ENCODE results near the gene LSAMP.
"Not testable (repeated sequence)": the region's sequence is repeated elsewhere in the genome, so short reads cannot be mapped to it uniquely, and the experiment has no call there.

LSAMP gene

DNA sequence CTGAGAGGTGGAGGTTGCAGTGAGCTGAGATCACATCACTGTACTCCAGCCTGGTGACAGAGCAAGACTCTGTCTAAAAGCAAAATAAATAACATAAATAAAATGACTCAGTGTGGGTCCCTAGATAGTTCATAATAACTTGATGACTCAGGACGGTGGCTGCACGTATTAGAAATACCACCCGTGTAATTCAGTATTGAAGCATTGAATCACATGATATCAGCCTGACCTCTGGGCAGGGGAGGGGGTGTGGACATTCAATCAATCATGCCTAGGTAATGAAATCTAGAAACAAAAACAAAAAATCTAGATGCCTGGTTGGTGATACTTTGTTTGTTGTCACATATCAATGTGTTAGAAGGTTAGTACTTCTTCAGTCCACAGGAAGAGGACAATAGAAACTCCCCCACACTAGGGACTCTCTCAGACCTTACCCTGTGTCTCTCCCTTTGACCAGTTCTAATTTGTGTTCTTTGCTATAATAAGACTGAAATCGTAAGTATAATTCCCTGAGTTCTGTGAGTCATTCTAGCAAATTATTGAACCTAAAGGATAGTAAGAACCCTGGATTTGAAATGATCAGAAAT, 644.7 kb downstream of the LSAMP start:
- no peak for DNase-seq (ENCODE audit: low read depth in 2 of 2)

DNA sequence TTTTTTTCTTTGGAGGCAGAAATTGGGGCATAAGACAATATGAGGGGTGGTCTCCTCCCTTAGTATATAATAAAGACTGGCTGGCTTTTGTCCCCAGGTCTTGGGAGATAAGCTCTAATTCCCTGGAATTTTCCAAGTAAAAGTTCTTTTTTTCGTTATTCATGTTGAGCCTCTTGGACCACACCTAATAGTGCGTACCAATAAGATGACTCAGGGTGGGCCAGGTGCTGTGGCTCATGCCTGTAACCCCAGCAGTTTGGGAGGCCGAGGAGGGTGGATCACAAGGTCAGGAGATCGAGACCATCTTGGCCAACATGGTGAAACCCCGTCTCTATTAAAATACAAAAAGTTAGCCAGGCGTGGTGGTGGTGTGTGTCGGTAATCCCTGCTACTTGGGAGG, 645.2 kb downstream of the LSAMP start:
- DNase-seq (ENCODE audit: low read depth in 2 of 2) = not testable (repeated sequence)

DNA sequence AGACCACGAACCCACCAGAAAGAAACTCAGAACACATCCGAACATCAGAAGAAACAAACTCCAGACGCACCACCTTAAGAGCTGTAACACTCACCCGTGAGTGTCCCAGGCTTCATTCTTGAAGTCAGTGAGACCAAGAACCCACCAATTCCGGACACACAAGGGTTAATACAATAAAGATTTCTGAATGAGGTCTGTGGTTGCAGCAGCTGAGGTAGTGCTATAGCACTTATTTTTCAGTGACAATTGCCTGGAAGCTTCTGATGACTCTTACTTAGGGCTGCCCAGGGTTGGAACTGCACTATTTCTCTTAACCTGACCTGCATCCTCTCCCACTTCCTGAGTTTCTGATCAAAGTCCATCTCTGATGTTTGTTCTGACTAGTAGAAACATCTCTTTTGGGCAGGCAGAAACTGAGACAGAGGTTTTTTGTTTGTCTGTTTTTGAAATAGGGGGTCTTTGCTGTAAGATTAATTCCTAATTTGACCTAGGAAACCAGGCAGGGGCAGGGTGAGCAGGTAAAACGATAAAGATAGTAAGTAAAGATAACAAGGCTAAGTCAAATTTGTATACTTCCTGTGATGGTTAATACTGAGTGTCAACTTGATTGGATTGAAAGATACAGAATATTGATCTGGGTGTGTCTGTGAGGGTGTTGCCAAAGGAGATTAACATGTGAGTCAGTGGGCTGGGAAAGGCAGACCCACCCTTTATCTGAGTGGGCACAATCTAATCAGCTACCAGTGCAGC, 652.9 kb downstream of the LSAMP start:
- no peak for DNase-seq (ENCODE audit: low read depth in 2 of 2)

DNA sequence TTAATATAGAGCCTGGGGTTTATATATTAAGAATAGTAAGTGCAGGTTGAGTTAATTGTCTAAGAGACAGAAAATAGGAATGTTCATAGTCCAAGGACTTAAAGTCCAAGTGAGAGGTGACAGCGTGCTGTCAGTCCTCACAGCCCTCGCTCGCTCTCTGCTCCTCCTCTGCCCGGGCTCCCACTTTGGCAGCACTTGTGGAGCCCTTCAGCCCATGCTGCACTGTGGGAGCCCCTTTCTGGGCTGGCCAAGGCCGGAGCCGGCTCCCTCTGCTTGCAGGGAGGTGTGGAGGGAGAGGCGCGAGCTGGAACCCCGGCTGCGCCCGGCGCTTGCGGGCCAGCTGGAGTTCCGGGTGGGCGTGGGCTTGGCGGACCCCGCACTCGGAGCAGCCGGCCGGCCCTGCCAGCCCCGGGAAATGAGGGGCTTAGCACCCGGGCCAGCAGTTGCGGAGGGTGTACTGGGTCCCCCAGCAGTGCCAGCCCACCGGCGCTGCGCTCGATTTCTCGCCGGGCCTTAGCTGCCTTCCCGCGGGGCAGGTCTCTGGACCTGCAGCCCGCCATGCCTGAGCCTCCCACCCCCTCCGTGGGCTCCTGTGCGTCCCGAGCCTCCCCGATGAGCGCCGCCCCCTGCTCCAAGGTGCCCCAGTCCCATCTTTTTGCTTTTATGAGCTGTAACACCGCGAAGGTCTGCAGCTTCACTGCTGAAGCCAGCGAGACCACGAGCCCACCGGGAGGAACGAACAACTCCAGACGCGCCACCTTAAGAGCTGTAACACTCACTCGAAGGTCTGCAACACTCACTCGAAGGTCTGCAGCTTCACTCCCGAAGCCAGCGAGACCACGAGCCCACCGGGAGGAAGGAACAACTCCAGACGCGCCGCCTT, 653.8 kb downstream of the LSAMP start:
- not testable (repeated sequence) for DNase-seq (ENCODE audit: low read depth in 2 of 2)

DNA sequence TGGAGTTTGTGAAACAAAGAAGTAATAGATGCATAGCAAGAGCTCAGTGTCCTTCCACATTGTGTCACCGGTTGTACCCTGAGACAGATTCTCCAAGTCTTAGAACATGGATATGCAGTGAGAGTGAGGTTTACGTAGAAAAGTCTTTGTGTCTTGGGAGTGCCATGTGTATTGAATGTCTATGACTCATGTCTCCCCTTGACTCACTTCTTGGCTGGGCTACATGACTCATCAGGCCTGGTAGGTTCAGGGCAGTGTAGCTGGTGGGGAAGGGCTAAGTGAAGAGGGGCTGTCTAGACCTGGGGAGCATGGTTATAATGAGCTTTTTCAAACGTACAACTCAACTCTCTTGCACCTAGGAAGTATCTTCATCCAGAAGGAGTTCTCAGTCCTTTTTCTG, 654.5 kb downstream of the LSAMP start:
- peak; percentile 29 to 32 for DNase-seq (ENCODE audit: low read depth in 2 of 2)

DNA sequence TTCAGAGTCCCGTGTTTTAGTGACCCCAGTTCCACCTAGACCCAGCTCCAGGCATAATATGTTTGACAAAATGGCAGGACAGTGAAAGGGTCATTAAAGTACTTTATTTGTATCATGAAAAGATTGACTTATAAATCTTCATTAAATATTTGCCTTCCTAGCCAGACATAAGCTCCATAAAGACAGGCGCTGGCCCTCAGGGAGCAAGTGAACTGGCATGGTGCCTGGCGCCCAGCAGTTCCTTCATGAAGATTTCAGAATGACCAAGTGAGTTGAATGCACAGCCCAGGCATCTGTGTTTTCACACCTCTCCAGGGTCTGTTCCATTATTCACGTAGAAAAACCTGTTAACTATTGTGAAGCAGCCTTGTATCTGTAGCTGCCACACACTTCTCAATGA, 655.8 kb downstream of the LSAMP start:
- no peak for DNase-seq (ENCODE audit: low read depth in 2 of 2)

DNA sequence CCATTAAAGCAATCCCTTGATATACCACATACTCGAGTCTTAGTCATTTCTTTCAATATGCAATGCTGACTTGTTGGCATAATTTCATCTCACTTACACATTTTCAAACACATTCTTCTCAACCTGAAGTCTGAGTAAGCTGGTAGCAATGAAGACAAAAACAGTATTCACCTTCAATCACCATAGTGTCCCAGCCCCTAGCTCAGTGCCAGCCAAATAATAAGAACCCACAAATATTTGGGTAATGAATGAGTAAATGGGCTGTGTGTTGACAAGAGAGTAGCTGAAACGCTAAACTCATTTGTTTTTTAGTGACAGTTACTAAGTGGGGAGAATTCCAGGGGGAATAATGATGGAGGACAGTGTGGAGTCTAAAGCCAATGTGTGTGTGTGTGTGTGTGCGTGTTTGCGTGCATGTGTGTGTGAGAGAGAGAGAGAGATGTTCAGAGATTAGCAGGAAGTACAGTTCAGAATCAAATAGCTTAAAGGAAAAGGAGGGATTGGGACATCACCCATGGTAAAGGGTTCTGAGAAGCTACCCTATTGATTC, 656.3 kb downstream of the LSAMP start:
- DNase-seq (ENCODE audit: low read depth in 2 of 2) = no peak

DNA sequence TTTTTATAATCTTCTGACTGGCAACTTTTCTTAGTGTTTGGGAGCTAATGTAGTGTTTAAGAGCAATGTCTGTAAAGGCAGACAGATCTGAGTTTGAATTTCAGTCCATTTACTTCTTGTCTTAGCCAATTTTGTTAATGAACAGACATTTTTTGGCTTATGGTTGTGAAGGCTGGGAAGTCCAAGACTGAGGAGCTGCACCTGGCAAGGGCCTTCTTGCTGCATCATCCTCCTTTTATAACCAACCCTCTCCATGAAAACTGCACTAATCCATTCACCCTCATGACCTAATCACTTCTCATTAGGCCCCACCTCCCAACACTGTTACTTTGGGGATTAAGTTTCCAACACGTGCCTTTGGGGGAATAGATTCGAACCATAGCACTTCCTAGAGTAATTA, 657.5 kb downstream of the LSAMP start:
- no peak for DNase-seq (ENCODE audit: low read depth in 2 of 2)

DNA sequence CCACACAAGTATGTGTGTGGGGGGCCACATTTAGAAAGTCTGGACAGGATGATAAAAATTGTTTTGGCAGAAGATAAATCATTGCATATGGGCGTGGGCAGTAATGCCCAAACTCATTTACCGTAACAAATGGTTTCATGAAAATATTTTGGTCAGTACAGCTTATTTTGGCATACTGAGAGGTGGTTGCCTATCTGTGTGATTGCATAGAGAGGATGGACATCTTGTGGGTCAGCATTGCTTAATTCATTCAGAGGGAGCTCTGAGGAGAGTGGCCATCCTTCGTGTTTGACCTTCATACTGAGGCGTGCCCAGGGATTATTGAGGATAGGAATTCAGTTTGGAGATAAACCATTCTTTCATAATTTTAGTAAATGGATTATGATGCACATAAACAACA, 659.5 kb downstream of the LSAMP start:
- no peak for DNase-seq (ENCODE audit: low read depth in 2 of 2)

DNA sequence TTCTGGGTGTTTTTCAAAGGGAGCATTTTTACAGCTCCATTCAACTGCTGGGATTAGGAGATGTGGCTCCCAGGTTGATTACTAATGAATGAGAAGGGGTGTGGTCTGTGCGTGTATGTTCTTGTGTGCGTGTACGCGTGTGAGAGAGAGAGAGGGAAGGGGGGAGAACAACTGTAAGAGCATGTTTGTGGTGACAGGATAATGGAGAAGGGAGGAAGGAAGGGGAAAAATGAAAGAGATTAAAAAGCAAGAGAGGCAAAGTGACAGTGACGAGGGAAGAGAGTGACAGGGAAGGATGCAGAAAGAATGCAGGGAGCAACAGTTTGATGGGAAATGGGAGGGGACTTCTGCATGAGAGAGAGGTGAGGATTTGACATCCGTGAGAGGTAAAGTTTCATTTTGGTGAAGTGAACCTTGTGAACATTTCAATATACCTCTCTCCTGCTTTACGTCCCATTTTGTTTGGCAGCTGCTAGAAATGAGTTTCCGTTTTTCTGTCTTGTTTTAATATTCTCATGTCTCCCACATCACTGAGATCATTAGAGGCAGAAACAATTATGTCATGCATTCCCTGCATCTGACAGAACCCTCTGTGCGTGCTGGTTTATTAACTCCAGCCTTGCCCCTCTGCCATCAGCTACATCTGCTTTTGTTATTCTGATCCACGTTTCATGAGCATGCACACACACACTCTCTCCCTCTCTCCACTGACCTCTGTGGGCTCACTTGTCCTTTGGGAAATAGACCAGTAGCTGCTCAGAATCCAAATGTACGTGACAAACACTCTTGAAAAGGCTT, 660.3 kb downstream of the LSAMP start:
- DNase-seq (ENCODE audit: low read depth in 2 of 2) = no peak

DNA sequence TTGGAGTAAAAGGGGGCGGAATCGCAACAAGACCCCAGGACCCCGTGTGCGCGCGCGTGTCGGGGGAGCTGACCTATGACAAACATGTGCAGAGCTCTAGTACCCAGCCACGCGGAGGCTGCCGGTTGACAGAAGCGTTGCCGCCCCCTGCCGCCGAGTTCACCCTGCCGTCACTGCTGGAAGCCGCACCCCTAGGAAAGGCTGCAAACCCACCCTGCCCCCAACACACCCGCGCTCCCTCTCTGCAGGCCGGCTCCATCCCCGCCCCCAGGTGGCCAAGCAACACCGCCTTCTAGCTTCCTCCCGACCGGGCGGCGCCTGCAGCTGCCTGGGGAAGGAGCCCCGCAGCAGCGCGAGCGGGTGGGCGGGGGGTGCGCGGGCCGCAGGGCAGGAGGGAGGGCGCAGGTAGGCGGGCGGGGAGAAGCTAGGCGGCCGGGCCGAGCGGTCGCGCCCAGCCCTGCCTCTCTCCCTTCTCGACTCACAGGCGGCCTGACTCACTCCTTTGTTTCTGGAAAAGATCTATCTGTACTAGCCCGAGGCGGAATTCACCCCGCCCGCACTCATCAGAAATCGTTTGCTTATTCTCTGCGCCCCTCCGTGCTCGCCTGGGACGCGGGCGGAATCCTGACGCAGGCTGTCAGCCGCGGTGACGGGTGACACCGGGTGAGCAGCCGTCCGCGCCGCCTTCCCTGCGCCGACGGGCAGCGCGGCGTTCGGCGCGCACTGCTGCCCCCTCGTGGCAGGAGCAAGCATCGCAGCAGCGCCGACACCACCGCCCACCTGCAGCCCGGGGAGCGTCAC, 661.1 kb downstream of the LSAMP start:
- peak; percentile 78 to 82 for DNase-seq (ENCODE audit: low read depth in 2 of 2)

DNA sequence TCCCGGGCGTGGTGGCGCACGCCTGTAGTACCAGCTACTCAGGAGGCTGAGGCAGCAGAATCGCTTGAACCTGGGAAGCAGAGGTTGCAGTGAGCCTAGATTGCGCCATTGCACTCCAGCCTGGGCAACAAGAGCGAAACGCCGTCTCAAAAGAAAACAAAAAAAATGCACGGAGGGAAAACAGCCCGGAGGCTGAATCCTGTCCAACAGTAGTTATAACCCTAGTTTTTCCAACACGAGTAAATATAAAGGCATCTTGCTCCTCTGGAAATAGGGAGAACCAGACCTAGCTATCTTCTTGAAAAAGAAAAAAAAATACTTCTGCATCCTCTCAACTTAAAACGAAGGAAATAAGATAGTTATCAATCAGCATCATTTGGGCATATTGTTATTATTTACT, 661.9 kb downstream of the LSAMP start:
- DNase-seq (ENCODE audit: low read depth in 2 of 2) = not testable (repeated sequence)

DNA sequence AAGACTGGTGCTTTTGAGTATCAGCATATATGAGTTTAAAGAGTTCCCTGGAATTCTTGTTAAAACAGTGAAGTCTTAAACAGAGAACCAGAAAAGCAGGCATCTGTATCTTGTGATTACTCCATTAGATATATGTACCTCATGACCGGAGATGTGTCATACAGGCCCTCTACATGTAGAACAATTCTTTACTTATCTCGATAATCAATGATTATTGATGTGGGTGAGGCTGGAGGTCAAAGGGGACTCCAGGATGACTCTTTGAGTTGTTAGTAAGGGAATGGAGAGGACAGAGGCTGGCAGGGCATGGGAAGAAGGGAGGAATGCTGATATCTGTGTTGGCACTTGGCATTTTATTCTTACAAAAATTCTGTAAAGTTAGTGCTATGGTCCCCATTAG, 666.3 kb downstream of the LSAMP start:
- no peak for DNase-seq (ENCODE audit: low read depth in 2 of 2)

DNA sequence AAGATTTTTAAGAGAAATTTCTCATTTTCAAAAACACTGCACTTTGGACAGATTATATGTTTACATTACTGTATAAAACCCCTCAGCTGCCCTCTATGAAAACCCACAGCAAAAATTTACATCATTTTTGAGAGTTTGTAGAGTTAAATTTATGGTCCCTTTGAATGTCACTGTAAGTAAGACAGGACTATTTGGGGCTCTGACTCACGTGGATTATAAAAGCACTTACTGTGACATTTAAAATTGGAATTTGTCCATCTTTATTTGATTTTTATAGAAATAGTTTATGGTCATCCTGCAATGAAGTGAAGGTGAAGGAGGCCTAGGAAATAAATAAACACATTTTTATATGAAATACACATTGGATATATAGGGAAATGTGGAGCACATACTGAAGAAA, 672.3 kb downstream of the LSAMP start:
- DNase-seq (ENCODE audit: low read depth in 2 of 2) = no peak

DNA sequence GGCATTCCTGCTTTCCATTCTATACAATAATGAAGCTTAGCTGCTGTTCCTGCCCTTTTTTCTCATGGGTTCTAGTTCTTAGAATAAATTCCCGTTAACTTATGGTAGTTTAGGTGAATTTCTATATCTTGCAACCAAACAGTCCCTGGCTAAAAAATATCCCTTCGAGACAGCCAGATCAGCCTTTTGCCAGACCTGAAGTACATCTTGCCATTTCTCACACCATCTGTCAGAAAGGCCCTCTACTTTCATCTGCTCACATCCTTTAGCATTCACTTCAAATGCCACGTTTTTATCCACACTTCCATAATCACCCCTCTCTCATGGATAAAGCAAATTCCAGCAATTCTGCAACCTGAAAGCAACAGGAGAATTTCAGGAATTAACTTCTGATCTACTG, 676.6 kb downstream of the LSAMP start:
- DNase-seq (ENCODE audit: low read depth in 2 of 2) = no peak

DNA sequence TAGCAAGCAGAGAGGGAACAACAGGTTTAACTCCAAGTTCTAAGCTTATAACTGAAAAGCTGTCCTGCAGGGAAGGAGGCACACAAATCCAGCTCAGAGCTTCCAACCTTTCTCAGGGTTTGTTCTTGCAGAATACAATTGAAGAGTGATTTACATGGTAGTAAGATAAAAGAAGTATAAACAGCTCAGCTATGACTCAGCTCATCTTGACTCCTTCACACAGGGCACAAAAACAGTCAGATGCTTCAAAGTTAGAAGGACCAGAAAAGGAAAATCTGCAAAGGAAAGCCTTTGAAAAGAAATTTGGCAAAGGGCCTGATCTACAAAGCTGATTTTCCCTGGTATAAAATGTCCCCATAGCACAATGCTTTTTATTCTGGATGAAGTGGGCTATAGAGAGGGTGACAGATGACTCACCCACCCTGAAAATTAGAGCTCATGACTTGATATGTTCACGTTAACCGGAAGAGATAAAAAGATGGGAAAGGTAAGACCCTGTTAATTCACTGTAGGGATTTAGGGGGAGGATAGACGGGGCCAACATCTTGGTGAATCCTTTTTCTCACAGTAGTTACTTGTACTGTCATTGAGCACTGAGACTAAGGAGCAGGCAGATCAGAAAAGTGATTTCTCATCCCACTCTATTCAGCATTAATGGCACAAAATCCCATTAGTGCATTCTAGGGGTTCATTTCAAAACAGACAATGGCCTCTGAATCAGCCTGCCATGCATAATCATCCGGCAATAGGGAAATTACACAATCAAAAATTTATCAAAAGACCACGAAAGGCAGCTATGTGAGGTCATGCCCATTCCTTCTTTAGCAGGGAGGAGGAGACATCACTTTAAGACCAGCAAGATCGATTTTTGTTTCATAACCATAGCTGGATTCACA, 678.5 kb downstream of the LSAMP start:
- DNase-seq (ENCODE audit: low read depth in 2 of 2) = no peak

DNA sequence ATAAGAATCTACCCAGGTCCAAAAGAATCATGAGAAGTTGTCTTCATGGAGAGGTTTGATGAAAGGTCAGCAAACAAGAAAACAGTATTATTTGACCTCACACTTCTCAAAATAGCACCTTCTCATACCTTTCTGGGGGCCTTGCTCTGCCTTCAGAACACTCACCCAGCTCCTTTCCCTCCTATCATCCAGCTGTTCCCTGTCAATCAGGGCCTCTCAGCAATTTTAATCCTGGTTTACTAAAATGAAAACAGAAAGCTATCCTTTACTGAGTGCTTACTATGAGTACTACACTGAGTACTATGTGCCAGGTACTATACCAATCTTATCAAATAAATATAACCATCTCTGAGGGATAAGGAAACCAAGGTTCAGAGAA, 683.4 kb downstream of the LSAMP start:
- no peak for DNase-seq (ENCODE audit: low read depth in 2 of 2)

DNA sequence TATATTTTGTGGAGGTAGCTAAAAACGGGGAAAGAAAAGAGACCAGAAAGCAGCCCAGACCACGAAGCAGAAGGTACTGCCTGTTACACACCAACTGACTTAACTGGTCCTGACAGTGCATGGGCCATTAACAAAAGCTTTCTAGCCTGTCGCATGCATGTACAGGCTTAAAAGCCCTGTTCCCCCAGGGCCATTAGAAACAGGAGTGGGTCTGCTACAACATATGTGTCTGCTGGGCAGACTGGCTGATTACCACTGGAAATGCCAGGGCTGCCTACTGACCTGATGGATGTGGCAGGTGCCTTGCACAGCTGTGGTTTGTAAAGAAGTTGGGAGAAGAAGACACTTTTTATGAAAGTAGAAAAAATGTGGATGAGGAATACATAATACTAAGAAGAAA, 684.6 kb downstream of the LSAMP start:
- DNase-seq (ENCODE audit: low read depth in 2 of 2) = no peak

DNA sequence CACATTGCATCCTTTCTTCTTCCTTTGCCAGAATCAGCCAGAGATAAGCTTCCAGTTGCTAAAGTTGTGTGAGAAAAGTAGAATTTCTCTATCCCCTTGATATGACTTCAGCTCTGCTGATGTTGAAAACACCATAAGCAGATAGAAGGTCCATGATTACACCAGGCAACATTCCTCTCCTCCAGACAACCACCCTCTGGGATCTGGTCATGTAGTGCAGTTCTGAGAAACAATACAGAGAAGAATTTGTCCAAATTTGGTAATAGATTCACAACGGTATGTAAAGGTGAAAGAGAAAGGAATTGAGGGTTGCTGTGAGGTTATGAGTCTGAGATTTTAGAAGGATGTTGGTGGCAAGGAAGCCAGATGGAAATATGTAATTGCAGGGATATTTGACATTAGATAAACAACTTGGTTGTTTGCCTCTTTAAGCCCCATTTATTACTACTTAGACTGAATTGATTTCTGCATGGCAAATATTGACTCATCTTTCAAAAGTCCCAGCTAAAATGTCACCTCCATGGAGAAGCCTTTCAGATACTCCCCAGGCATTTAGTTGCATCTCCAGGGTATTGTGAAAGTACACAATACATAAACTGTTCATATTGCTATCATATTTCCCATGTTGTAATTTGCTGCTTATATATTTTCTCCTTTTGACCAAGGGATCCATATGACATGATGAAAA, 687.1 kb downstream of the LSAMP start:
- no peak for DNase-seq (ENCODE audit: low read depth in 2 of 2)
